NCI-H1694 treated with DMSO at 0.1 percent for 48 hours (cell line): ENCODE measurements around the gene RCAN1.

Experiments
- DNase-seq: peaks from one replicate; lab custom pipeline; 2025; lab: John Stamatoyannopoulos, UW

The RCAN1 gene

GRCh38 chr21:34537838-34538237 lies 77.1 kb downstream of the RCAN1 start:
- no peak for DNase-seq

GRCh38 chr21:34536820-34537219 lies 78.1 kb downstream of the RCAN1 start:
- DNase-seq, result no peak

GRCh38 chr21:34536311-34536710 lies 78.6 kb downstream of the RCAN1 start:
- DNase-seq, result no peak

- DNase-seq, result no peak
These were observed 79.0 kb downstream of the RCAN1 start for GRCh38 chr21:34535886-34536285.

GRCh38 chr21:34534522-34534921 lies 80.4 kb downstream of the RCAN1 start:
- no peak for DNase-seq

GRCh38 chr21:34533938-34534337 lies 81.0 kb downstream of the RCAN1 start:
- no peak for DNase-seq

GRCh38 chr21:34531399-34531798 lies 83.5 kb downstream of the RCAN1 start:
- DNase-seq, result no peak

GRCh38 chr21:34530261-34530660 lies 84.7 kb downstream of the RCAN1 start:
- DNase-seq, result no peak

- no peak for DNase-seq
These were observed 86.8 kb downstream of the RCAN1 start for GRCh38 chr21:34528131-34528561.

- DNase-seq, result no peak
These were observed 88.2 kb downstream of the RCAN1 start for GRCh38 chr21:34526618-34527290.

- DNase-seq, result no peak
These were observed 88.7 kb downstream of the RCAN1 start for GRCh38 chr21:34526241-34526617.

GRCh38 chr21:34524646-34525601 lies 90.0 kb downstream of the RCAN1 start:
- no peak for DNase-seq

- DNase-seq, result no peak
These were observed 91.8 kb downstream of the RCAN1 start for GRCh38 chr21:34523019-34523555.

- DNase-seq, result no peak
These were observed 92.6 kb downstream of the RCAN1 start for GRCh38 chr21:34522284-34522683.

- no peak for DNase-seq
These were observed 93.4 kb downstream of the RCAN1 start for GRCh38 chr21:34521561-34521960.

GRCh38 chr21:34520764-34521508 lies 94.0 kb downstream of the RCAN1 start:
- no peak for DNase-seq

- DNase-seq, result no peak
These were observed 94.6 kb downstream of the RCAN1 start for GRCh38 chr21:34520281-34520680.

GRCh38 chr21:34519694-34520093 lies 95.2 kb downstream of the RCAN1 start:
- no peak for DNase-seq

- DNase-seq, result no peak
These were observed 95.9 kb downstream of the RCAN1 start for GRCh38 chr21:34519016-34519415.

GRCh38 chr21:34518301-34518700 lies 96.6 kb downstream of the RCAN1 start:
- no peak for DNase-seq

- no peak for DNase-seq
These were observed 97.2 kb downstream of the RCAN1 start for GRCh38 chr21:34517491-34518245.
